Hematopoietic multipotent progenitor cell treated with erythropoietin and hydrocortisone succinate and interleukin-3 and kit ligand, for 15 days (in vitro differentiated cells): ENCODE data around the gene CDH4.

Experiments used
- DNase-seq: peaks from one replicate; pipeline ENCODE4 v3.0.0-alpha.2; 2015; ENCODE audit warnings: low spot score

CDH4 gene

GRCh38 chr20:61558726-61559125, 306.7 kb downstream of the CDH4 start:
- DNase-seq: no peak

- no peak for DNase-seq
These were observed 307.8 kb downstream of the CDH4 start for GRCh38 chr20:61559706-61560315.

GRCh38 chr20:61560361-61560853, 308.3 kb downstream of the CDH4 start:
- DNase-seq: no peak

- no peak for DNase-seq
These were observed 309.2 kb downstream of the CDH4 start for GRCh38 chr20:61561111-61561830.

- DNase-seq: no peak
These were observed 310.4 kb downstream of the CDH4 start for GRCh38 chr20:61562491-61562890.

GRCh38 chr20:61562897-61563504, 310.9 kb downstream of the CDH4 start:
- no peak for DNase-seq

GRCh38 chr20:61564628-61565027, 312.6 kb downstream of the CDH4 start:
- no peak for DNase-seq

- DNase-seq: no peak
These were observed 313.7 kb downstream of the CDH4 start for GRCh38 chr20:61565791-61566190.

- no peak for DNase-seq
These were observed 314.6 kb downstream of the CDH4 start for GRCh38 chr20:61566691-61567090.

- DNase-seq: no peak
These were observed 315.1 kb downstream of the CDH4 start for GRCh38 chr20:61567204-61567603.

GRCh38 chr20:61569825-61570224, 317.8 kb downstream of the CDH4 start:
- no peak for DNase-seq

GRCh38 chr20:61570646-61571195, 318.7 kb downstream of the CDH4 start:
- DNase-seq: no peak

- DNase-seq: no peak
These were observed 319.2 kb downstream of the CDH4 start for GRCh38 chr20:61571221-61571620.

- DNase-seq: no peak
These were observed 320.1 kb downstream of the CDH4 start for GRCh38 chr20:61571916-61572711.

- DNase-seq: no peak
These were observed 320.7 kb downstream of the CDH4 start for GRCh38 chr20:61572789-61573188.

- DNase-seq: no peak
These were observed 321.6 kb downstream of the CDH4 start for GRCh38 chr20:61573415-61574305.

- no peak for DNase-seq
These were observed 323.3 kb downstream of the CDH4 start for GRCh38 chr20:61575151-61575937.

GRCh38 chr20:61576372-61576771, 324.3 kb downstream of the CDH4 start:
- DNase-seq: no peak

- no peak for DNase-seq
These were observed 325.0 kb downstream of the CDH4 start for GRCh38 chr20:61577065-61577464.

GRCh38 chr20:61579908-61580307, 327.8 kb downstream of the CDH4 start:
- DNase-seq: no peak
